MCF 10A (cell line): ENCODE results near the gene PSMA6. TPM values are rescaled to one million over a fixed set of nuclear protein-coding genes. Genes with fewer than 3 reads are reported as not detected.

Experiments used
- BruUV-seq: library from RNA; stranded (reverse); fragments of 400-500 nt; replicated peaks from 2 replicates; lab custom pipeline; 2021; lab: Mats Ljungman, UMichigan
- CTCF ChIA-PET: fragments of 300-600 bp; sonication (Branson Sonifier 250); formaldehyde crosslinking; extraction: SDS; loops from one replicate; lab custom pipeline; 2021; ENCODE audit warnings: antibody characterized with exemption, inconsistent platforms; lab: Yijun Ruan, JAX
- POLR2A ChIA-PET: fragments of 300-600, 350-650 bp; sonication (Branson Sonifier 250); formaldehyde crosslinking; extraction: SDS; loops from one replicate; lab custom pipeline; 2020; ENCODE audit warnings: antibody characterized with exemption, inconsistent platforms; lab: Yijun Ruan, JAX
- DNase-seq: peaks from one replicate; pipeline ENCODE4 v3.0.0-alpha.2; 2018; ENCODE audit not compliant: unreplicated experiment
- H3K27ac Mint-ChIP-seq: one replicate; pipeline ENCODE4 v1.8.0; 2022; ENCODE audit warnings: mild to moderate bottlenecking, low read depth, mixed read lengths; ENCODE audit not compliant: unreplicated experiment
- H3K27me3 Mint-ChIP-seq: one replicate; pipeline ENCODE4 v1.8.0; 2022; ENCODE audit warnings: mixed read lengths; ENCODE audit not compliant: insufficient read depth, unreplicated experiment
- H3K36me3 Mint-ChIP-seq: one replicate; pipeline ENCODE4 v1.8.0; 2022; ENCODE audit warnings: mild to moderate bottlenecking, moderate library complexity, mixed read lengths; ENCODE audit not compliant: insufficient read depth, unreplicated experiment
- H3K4me1 Mint-ChIP-seq: one replicate; pipeline ENCODE4 v1.8.0; 2022; ENCODE audit warnings: mixed read lengths; ENCODE audit not compliant: insufficient read depth, unreplicated experiment
- H3K4me3 Mint-ChIP-seq: one replicate; pipeline ENCODE4 v1.8.0; 2022; ENCODE audit warnings: mild to moderate bottlenecking, moderate library complexity, mixed read lengths; ENCODE audit not compliant: unreplicated experiment
- H3K9me3 Mint-ChIP-seq: one replicate; pipeline ENCODE4 v1.8.0; 2022; ENCODE audit warnings: mixed read lengths; ENCODE audit not compliant: unreplicated experiment
- intact Hi-C: fragments of 100-400 bp; cut with micrococcal nuclease; formaldehyde crosslinking; loops from 2 replicates; pipeline ENCODE4 v1.14.1; 2022
- total RNA-seq: library from RNA; stranded (reverse); gene quantifications from 2 replicates; pipeline ENCODE4 v1.2.3, GENCODE V29; 2022
- TF ChIP-seq, protein P1 (sequence below): fragments of 200-600 bp; IDR thresholded peaks from one replicate; pipeline ENCODE4 v1.8.0; 2022; ENCODE audit warnings: antibody characterized with exemption, mild to moderate bottlenecking; ENCODE audit not compliant: unreplicated experiment

The PSMA6 gene
- total RNA-seq, 1 experiment from 2014 or later: 260 TPM

- H3K4me3 Mint-ChIP-seq: no peak overlapping the region
- BruUV-seq: no TSS peak
- ChIA-PET CTCF (interaction anchor here (0.7 kb wide), 1 partner anchor 41 kb away, joined by 3 read pairs; no protein-coding TSS in a partner anchor), POLR2A (interaction anchor here (0.6 kb wide), 1 partner anchor 214 kb away, joined by 3 read pairs; no protein-coding TSS in a partner anchor)
- no peak for DNase-seq
- H3K36me3 Mint-ChIP-seq: peaks cover 29% of the 10 kb centered on the region
- TF ChIP-seq, protein P1, sequence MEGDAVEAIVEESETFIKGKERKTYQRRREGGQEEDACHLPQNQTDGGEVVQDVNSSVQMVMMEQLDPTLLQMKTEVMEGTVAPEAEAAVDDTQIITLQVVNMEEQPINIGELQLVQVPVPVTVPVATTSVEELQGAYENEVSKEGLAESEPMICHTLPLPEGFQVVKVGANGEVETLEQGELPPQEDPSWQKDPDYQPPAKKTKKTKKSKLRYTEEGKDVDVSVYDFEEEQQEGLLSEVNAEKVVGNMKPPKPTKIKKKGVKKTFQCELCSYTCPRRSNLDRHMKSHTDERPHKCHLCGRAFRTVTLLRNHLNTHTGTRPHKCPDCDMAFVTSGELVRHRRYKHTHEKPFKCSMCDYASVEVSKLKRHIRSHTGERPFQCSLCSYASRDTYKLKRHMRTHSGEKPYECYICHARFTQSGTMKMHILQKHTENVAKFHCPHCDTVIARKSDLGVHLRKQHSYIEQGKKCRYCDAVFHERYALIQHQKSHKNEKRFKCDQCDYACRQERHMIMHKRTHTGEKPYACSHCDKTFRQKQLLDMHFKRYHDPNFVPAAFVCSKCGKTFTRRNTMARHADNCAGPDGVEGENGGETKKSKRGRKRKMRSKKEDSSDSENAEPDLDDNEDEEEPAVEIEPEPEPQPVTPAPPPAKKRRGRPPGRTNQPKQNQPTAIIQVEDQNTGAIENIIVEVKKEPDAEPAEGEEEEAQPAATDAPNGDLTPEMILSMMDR: no peak
- intact Hi-C loops: no loop called here
- H3K9me3 Mint-ChIP-seq: no peaks in the 10 kb centered on the region
- no peak overlapping the region for H3K27ac Mint-ChIP-seq
- no peaks in the 10 kb centered on the region for H3K4me1 Mint-ChIP-seq
- H3K27me3 Mint-ChIP-seq: no peaks in the 10 kb centered on the region
Measured at GRCh38 chr14:35279369-35279768, 12.8 kb upstream of the PSMA6 start.

DNA sequence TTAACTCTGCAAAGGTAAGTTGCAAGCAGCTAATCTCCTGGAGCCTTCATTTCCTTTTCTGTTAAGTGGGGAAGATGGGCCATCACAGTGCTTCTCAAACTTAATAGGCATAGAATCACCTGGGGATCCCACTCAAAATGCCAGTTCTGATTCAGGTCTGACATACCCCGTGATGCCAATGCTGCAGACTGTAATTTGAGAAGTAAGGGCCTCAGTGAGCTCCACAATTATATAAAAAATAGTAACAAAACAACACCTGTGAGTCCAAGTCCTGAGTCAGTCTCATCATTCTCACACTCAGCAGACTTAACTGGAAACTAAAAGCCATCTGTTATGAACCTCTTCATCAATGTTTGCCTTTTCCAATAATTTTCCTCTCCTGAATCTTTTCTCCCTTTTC lies 10.8 kb upstream of the PSMA6 start:
- H3K4me1 Mint-ChIP-seq: no peaks in the 10 kb centered on the region
- no peak overlapping the region for H3K4me3 Mint-ChIP-seq
- CTCF ChIA-PET: interaction anchor here (0.7 kb wide), 2 partner anchors 11 to 132 kb away, joined by 3 read pairs; no protein-coding TSS in a partner anchor
- POLR2A ChIA-PET: interaction anchor here (0.6 to 1.3 kb wide), 2 partner anchors 123 to 321 kb away, joined by 3 read pairs; partner anchors contain the start of gene NFKBIA
- intact Hi-C loops: no loop called here
- H3K36me3 Mint-ChIP-seq: peaks cover 18% of the 10 kb centered on the region
- H3K27ac Mint-ChIP-seq: no peak overlapping the region
- H3K27me3 Mint-ChIP-seq: no peaks in the 10 kb centered on the region
- H3K9me3 Mint-ChIP-seq: no peaks in the 10 kb centered on the region
- DNase-seq: no peak
- TF ChIP-seq, protein P1: no peak
- no TSS peak for BruUV-seq

DNA sequence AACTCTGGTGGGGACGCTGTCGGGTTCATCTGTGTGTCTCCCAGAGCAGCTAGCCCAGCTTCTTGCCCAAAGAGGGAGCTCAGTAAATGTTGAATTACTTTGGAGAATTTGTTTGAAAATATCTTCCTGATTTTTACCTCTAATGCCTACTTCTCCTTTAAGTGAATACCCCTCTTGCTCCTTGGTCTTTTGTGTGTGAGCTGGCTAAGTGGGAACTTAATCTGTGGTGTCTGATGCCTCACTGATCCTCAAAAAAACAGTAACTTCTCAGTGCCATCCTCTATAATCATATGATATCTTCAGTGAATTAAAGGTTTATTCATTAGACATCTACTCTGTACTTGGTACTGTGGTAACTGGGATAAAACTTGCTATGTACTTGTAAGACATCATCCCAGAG lies 7.7 kb upstream of the PSMA6 start:
- no peaks in the 10 kb centered on the region for H3K9me3 Mint-ChIP-seq
- TF ChIP-seq, protein P1: no peak
- no peaks in the 10 kb centered on the region for H3K27me3 Mint-ChIP-seq
- H3K36me3 Mint-ChIP-seq: peaks cover 12% of the 10 kb centered on the region
- BruUV-seq: no TSS peak
- H3K4me3 Mint-ChIP-seq: no peak overlapping the region
- H3K27ac Mint-ChIP-seq: no peak overlapping the region
- intact Hi-C loops: no loop called here
- ChIA-PET POLR2A (interaction anchor here (0.5 to 1.2 kb wide), 2 partner anchors 57 to 70 kb away, joined by 3 read pairs; no protein-coding TSS in a partner anchor), CTCF (interaction anchor here (0.8 to 3.4 kb wide), 2 partner anchors 55 to 129 kb away, joined by 3 to 11 read pairs; no protein-coding TSS in a partner anchor)
- no peak for DNase-seq
- H3K4me1 Mint-ChIP-seq: peaks cover 8% of the 10 kb centered on the region

DNA sequence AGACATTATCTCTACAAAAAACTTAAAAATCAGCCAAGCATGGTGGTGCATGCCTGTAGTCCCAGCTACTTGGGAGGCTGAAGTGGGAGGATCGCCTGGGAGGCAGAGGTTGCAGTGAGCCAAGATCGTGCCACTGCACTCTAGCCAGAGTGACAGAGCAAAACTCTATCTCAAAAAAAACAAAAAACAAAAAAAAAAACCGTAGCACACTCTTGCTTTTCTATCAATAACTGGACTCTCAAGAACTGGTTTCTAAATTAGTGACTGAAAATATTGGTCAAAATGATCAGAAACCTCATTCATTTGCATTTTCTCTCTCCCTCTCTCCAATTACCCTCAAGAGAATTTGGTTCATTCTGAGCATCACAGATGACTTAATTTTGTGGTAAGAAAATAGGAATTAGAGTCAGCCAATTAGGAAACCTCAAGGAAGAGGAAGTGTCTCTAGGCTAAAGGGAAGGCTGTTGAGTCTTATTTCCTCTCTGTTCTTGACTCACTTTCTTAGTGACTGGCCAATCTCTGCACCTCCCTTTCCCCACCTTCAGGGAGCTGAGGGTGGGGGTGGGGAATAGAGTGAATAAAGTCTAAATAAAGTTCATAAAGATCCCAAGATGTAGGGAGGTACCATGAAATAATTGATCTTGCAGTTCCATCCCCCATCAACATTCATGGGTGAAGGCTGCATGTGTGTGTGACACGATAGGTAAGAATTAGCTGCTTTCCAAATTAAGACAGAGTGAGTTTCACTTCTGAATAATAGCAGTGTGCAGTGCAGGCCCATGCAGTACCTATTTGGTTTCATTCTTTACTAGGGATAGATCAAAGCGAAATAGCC lies 6.8 kb upstream of the PSMA6 start:
- intact Hi-C loops: no loop called here
- CTCF ChIA-PET: interaction anchor here (0.6 to 3.4 kb wide), 6 partner anchors 51 to 184 kb away, joined by 3 to 11 read pairs (median 4); no protein-coding TSS in a partner anchor
- peak overlapping the region; percentile 19 for H3K27ac Mint-ChIP-seq

More for the DNA sequence above, 6.8 kb upstream of the PSMA6 start:
- no peak for DNase-seq
- H3K36me3 Mint-ChIP-seq: peaks cover 7% of the 10 kb centered on the region
- H3K27me3 Mint-ChIP-seq: no peaks in the 10 kb centered on the region
- no TSS peak for BruUV-seq
- no peaks in the 10 kb centered on the region for H3K9me3 Mint-ChIP-seq
- no peak overlapping the region for H3K4me3 Mint-ChIP-seq
- peaks cover 8% of the 10 kb centered on the region for H3K4me1 Mint-ChIP-seq
- TF ChIP-seq, protein P1: no peak
- POLR2A ChIA-PET: interaction anchor here (0.7 kb wide), 1 partner anchor 49 kb away, joined by 3 read pairs; no protein-coding TSS in a partner anchor
